ENCODE measurements around the gene PRKD1.

GRCh38 chr14:29798108-29798663 lies 129.5 kb downstream of the PRKD1 start:
- no peak for TF ChIP-seq CTCF (conservative IDR thresholded peaks at IDR 0.05; ENCODE audit: low read depth, low read length)
- no peak for TF ChIP-seq EZH2 (IDR thresholded peaks at IDR 0.05; ENCODE audit: low read length, unreplicated experiment)
- no peak for TF ChIP-seq EZH2phosphoT487 (IDR thresholded peaks at IDR 0.05; ENCODE audit: borderline replicate concordance, low read length)
